ENCODE data around the gene ITPR1. TPM values are rescaled to one million over a fixed set of nuclear protein-coding genes. Genes with fewer than 3 reads are reported as not detected.

Gene ITPR1
- total and polyA plus RNA-seq, 2 of the 4 experiments (the other 2 are of a cell fraction): 1.8 to 5.7 TPM

DNA sequence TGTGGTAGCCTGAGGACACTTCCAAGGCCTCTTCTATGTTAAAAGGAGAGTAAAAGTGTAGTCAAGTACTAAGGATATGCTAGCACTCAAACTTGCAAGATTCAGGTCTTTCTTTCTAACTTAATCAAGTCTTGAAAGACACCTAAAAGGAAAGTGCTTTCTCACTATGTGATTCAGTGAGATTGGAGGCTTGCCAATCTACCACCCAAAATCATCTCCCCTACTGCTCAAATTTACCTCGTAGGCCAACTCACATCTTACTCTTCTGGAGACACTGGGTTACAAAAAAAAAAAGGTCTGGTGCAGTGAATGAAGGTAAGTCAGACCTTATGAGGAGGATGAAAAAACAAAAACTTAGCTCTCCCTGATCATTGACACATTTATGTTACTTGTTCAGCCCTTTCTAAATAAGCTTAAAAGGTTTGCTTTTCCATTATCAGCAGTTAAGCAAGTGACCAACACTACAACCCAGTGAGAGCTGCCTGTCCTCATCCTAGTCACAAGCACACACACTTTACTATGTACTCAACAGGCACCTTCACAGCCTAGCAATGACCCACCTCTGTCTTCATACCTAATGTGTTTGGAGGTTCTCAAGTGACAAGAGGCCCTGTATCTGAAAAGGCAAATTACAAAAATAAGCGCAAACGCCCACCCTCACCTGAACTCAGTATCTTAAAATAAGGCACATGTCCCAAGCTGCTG, 45.7 kb upstream of the ITPR1 start:
- H3K23ac ChIP-seq (ENCODE audit: low read depth, low read length): no peak overlapping the region
- H3K14ac ChIP-seq (replicated peaks; ENCODE audit: low read depth, low read length): no peak overlapping the region
- H4K91ac ChIP-seq (ENCODE audit: insufficient read depth, low read depth, low read length): no peak overlapping the region
- TF ChIP-seq NFE2L2 (IDR thresholded peaks at IDR 0.05; ENCODE audit: low read depth, low read length): no peak
- TF ChIP-seq FOS (IDR thresholded peaks at IDR 0.05; ENCODE audit: low read depth, low read length): no peak
- TF ChIP-seq RAD21 (IDR thresholded peaks at IDR 0.05; ENCODE audit: low read length): no peak
- no peak for TF ChIP-seq RCOR1 (IDR thresholded peaks at IDR 0.05; ENCODE audit: insufficient replicate concordance, low read length)
- no peak for TF ChIP-seq BHLHE40 (IDR thresholded peaks at IDR 0.05; ENCODE audit: low read depth, low read length)
- TF ChIP-seq RFX5 (IDR thresholded peaks at IDR 0.05; ENCODE audit: low read depth, low read length): no peak
- H3K27ac ChIP-seq (ENCODE audit: insufficient read depth, low read length): no peak overlapping the region
- no TSS peak for BruUV-seq (replicated peaks)
- H3K4me3 ChIP-seq (ENCODE audit: insufficient read depth, low read depth, low read length): no peak overlapping the region
- no peak overlapping the region for H3K9ac ChIP-seq (ENCODE audit: low read depth, low read length)
- H3K4ac ChIP-seq (ENCODE audit: low read depth, low read length): no peak overlapping the region
- no peak overlapping the region for H2BK5ac ChIP-seq (ENCODE audit: low read depth, low read length, poor library complexity, severe bottlenecking)
- H3K36me3 ChIP-seq (ENCODE audit: control insufficient read depth, insufficient read depth, low read length): peaks cover 10% of the 10 kb centered on the region
- ChIA-PET POLR2A (ENCODE audit: unreplicated experiment) (interaction anchor here (0.6 kb wide), 1 partner anchor 811 kb away, joined by 4 read pairs; no protein-coding TSS in a partner anchor), CTCF (interaction anchor here (1.0 kb wide), 1 partner anchor 11 kb away, joined by 3 read pairs; no protein-coding TSS in a partner anchor)
- no peak overlapping the region for H2AK5ac ChIP-seq (ENCODE audit: low read depth, low read length)
- H3K4me1 ChIP-seq (ENCODE audit: control insufficient read depth, insufficient read depth, low read length): no peaks in the 10 kb centered on the region
- H2AFZ ChIP-seq (replicated peaks; ENCODE audit: low read length, poor library complexity): no peak overlapping the region
- no peak overlapping the region for H2BK120ac ChIP-seq (ENCODE audit: low read depth, low read length)
- ATAC-seq (ENCODE audit: low read depth): no peak
- H3K9me3 ChIP-seq (ENCODE audit: control insufficient read depth, insufficient read depth, low read length): no peaks in the 10 kb centered on the region
- WGBS, 2 experiments (ENCODE audit: extremely low coverage in 2 of 2, insufficient read length in 1 of 2): no CpG with 5 or more reads among the region's 3 CpGs
- H3K18ac ChIP-seq (ENCODE audit: low read depth, low read length): no peak overlapping the region
- H4K20me1 ChIP-seq (ENCODE audit: insufficient read depth, low read length): no peaks in the 10 kb centered on the region
- dilution Hi-C loops (cut with HindIII; ENCODE audit: low sequenced_read_pairs, unreplicated experiment) (no loop called here), intact Hi-C loops (cut with micrococcal nuclease) (no loop called here), in situ Hi-C loops (cut with MboI; ENCODE audit: low sequenced_read_pairs) (no loop called here)
- no peak overlapping the region for H2AK9ac ChIP-seq (replicated peaks; ENCODE audit: low read depth, low read length, poor library complexity)
- H2BK20ac ChIP-seq (ENCODE audit: low read depth, low read length): no peak overlapping the region
- H4K5ac ChIP-seq (ENCODE audit: low read depth, low read length): no peak overlapping the region
- DNase-seq: no peak
- no peak overlapping the region for H3K4me2 ChIP-seq (ENCODE audit: low read depth, low read length)
- no peak overlapping the region for H3K56ac ChIP-seq (ENCODE audit: extremely low read depth, insufficient read depth, low read length)
- no peak overlapping the region for H4K8ac ChIP-seq (ENCODE audit: low read depth in 2 of 2, low read length in 2 of 2)
- no peak overlapping the region for H2BK15ac ChIP-seq (ENCODE audit: low read depth, low read length)
- no peaks in the 10 kb centered on the region for H3K9me1 ChIP-seq (ENCODE audit: insufficient read depth, low read length)
- H3K79me1 ChIP-seq (ENCODE audit: low read depth in 1 of 2, low read length in 2 of 2): 0 out of 4 replicates have a peak, but pooled peaks cover 0 to 3% of the 10 kb centered on the region in 2 experiments
- no peaks in the 10 kb centered on the region for H3K27me3 ChIP-seq (ENCODE audit: control insufficient read depth, insufficient read depth, low read length)
